Measurements from ENCODE around the gene LPIN1. TPM values are rescaled to one million over a fixed set of nuclear protein-coding genes. Genes with fewer than 3 reads are reported as not detected.

Gene LPIN1
- total and polyA plus RNA-seq, 2 experiments from 2014 or later, result 34.5 to 35.3 TPM

- no peaks in the 10 kb centered on the region for H3K36me3 ChIP-seq (replicated peaks; ENCODE audit: insufficient read depth, low read depth)
- DNase-seq (ENCODE audit: low spot score), result no peak
- H3K4me1 ChIP-seq (ENCODE audit: insufficient read depth), result peaks cover 39% of the 10 kb centered on the region
- no peak overlapping the region for H3K4me3 ChIP-seq
- no peak for TF ChIP-seq EZH2 (IDR thresholded peaks at IDR 0.05; ENCODE audit: borderline replicate concordance)
- TF ChIP-seq CTCF (IDR thresholded peaks at IDR 0.05; ENCODE audit: poor library complexity), result no peak
- no peak for TF ChIP-seq EZH2phosphoT487 (IDR thresholded peaks at IDR 0.05; ENCODE audit: low read depth, severe bottlenecking, unreplicated experiment)
- H3K9me3 ChIP-seq (ENCODE audit: low read depth), result no peaks in the 10 kb centered on the region
- H2AFZ ChIP-seq, result no peak overlapping the region
- WGBS (ENCODE audit: low lambda C conversion rate, missing lambda C conversion rate), result 85% methylated on average over 16 of the region's 16 CpGs
- peak overlapping the region; percentile 68 for H3K27ac ChIP-seq
- no peaks in the 10 kb centered on the region for H3K27me3 ChIP-seq
- H3K4me2 ChIP-seq, result no peak overlapping the region
- no peaks in the 10 kb centered on the region for H3K9me2 ChIP-seq (replicated peaks; ENCODE audit: insufficient read depth)
- H3K79me2 ChIP-seq, result peaks cover 16% of the 10 kb centered on the region
- H4K20me1 ChIP-seq (ENCODE audit: insufficient read depth, poor library complexity, severe bottlenecking), result peaks cover 6% of the 10 kb centered on the region
These were observed 3.6 kb upstream of the LPIN1 start for GRCh38 chr2:11742702-11743357.

GRCh38 chr2:11743366-11743765 lies 3.1 kb upstream of the LPIN1 start:
- peaks cover 42% of the 10 kb centered on the region for H3K4me1 ChIP-seq (ENCODE audit: insufficient read depth)
- TF ChIP-seq EZH2 (IDR thresholded peaks at IDR 0.05; ENCODE audit: borderline replicate concordance) (no peak), EZH2phosphoT487 (IDR thresholded peaks at IDR 0.05; ENCODE audit: low read depth, severe bottlenecking, unreplicated experiment) (no peak), CTCF (IDR thresholded peaks at IDR 0.05; ENCODE audit: poor library complexity) (no peak)
- H3K27me3 ChIP-seq, result no peaks in the 10 kb centered on the region
- no peak overlapping the region for H3K4me2 ChIP-seq
- peaks cover 11% of the 10 kb centered on the region for H4K20me1 ChIP-seq (ENCODE audit: insufficient read depth, poor library complexity, severe bottlenecking)
- 86% methylated on average over 7 of the region's 7 CpGs for WGBS (ENCODE audit: low lambda C conversion rate, missing lambda C conversion rate)
- H3K9me3 ChIP-seq (ENCODE audit: low read depth), result no peaks in the 10 kb centered on the region
- H2AFZ ChIP-seq, result no peak overlapping the region
- H3K27ac ChIP-seq, result peak overlapping the region; percentile 68
- peaks cover 22% of the 10 kb centered on the region for H3K79me2 ChIP-seq
- H3K36me3 ChIP-seq (replicated peaks; ENCODE audit: insufficient read depth, low read depth), result no peaks in the 10 kb centered on the region
- no peaks in the 10 kb centered on the region for H3K9me2 ChIP-seq (replicated peaks; ENCODE audit: insufficient read depth)
- DNase-seq (ENCODE audit: low spot score), result no peak
- no peak overlapping the region for H3K4me3 ChIP-seq

- no peaks in the 10 kb centered on the region for H3K27me3 ChIP-seq
- H4K20me1 ChIP-seq (ENCODE audit: insufficient read depth, poor library complexity, severe bottlenecking), result peaks cover 18% of the 10 kb centered on the region
- peaks cover 28% of the 10 kb centered on the region for H3K79me2 ChIP-seq
- peak overlapping the region; percentile 88 for H3K27ac ChIP-seq
- H3K9me3 ChIP-seq (ENCODE audit: low read depth), result no peaks in the 10 kb centered on the region
- H2AFZ ChIP-seq, result peak overlapping the region; percentile 55
- no peak overlapping the region for H3K4me3 ChIP-seq
- 16% methylated on average over 10 of the region's 10 CpGs for WGBS (ENCODE audit: low lambda C conversion rate, missing lambda C conversion rate)
- H3K36me3 ChIP-seq (replicated peaks; ENCODE audit: insufficient read depth, low read depth), result no peaks in the 10 kb centered on the region
- H3K4me2 ChIP-seq, result peak overlapping the region; percentile 68
- peak; percentile 97 for DNase-seq (ENCODE audit: low spot score)
- no peaks in the 10 kb centered on the region for H3K9me2 ChIP-seq (replicated peaks; ENCODE audit: insufficient read depth)
- TF ChIP-seq EZH2 (IDR thresholded peaks at IDR 0.05; ENCODE audit: borderline replicate concordance) (no peak), EZH2phosphoT487 (IDR thresholded peaks at IDR 0.05; ENCODE audit: low read depth, severe bottlenecking, unreplicated experiment) (no peak), CTCF (IDR thresholded peaks at IDR 0.05; ENCODE audit: poor library complexity) (no peak)
- H3K4me1 ChIP-seq (ENCODE audit: insufficient read depth), result peaks cover 44% of the 10 kb centered on the region
These were observed 2.4 kb upstream of the LPIN1 start for GRCh38 chr2:11743846-11744553.
